GM12891 (cell line): Measurements from ENCODE around the gene TBC1D2.

Experiments used
- POLR2A ChIP-seq: IDR thresholded peaks from 2 replicates; pipeline ENCODE4 v1.6.1; 2011; ENCODE audit warnings: low read depth, low read length, control low read depth
- POLR2AphosphoS5 ChIP-seq: IDR thresholded peaks from 2 replicates; pipeline ENCODE4 v1.6.1; 2011; ENCODE audit warnings: low read depth, low read length, control low read depth

GRCh38 chr9:98176391-98177259, 78.8 kb downstream of the TBC1D2 start:
- TF ChIP-seq POLR2AphosphoS5 (no peak), POLR2A (no peak)
